Spinal cord (tissue), 10 donors: ENCODE data around the gene R3HDML. TPM values are rescaled to one million over a fixed set of nuclear protein-coding genes. Genes with fewer than 3 reads are reported as not detected.
A peak's percentile ranks its signal among the peaks of the same experiment; 100 is the strongest.
"Not testable (repeated sequence)": the region's sequence is repeated elsewhere in the genome, so short reads cannot be mapped to it uniquely, and the experiment has no call there.

ENCODE experiments used
- DNase-seq, 6 donors: peaks; one replicate each; pipeline versions ENCODE4 v3.0.0 to v3.0.0-alpha.2; 2013 to 2015; ENCODE audit warnings: low spot score in 6 of 6, low read depth in 4 of 6
- H3K27ac ChIP-seq: one replicate; pipeline ENCODE4 v1.5.1; 2013; ENCODE audit warnings: low read depth, low read length, control low read depth
- H3K27me3 ChIP-seq: one replicate; pipeline ENCODE4 v1.6.1; 2013; ENCODE audit warnings: low read length; ENCODE audit not compliant: control insufficient read depth, insufficient read depth
- H3K36me3 ChIP-seq: one replicate; pipeline ENCODE4 v1.6.1; 2013; ENCODE audit warnings: low read length; ENCODE audit not compliant: control insufficient read depth, insufficient read depth
- H3K4me1 ChIP-seq: one replicate; pipeline ENCODE4 v1.6.1; 2013; ENCODE audit warnings: low read length; ENCODE audit not compliant: control insufficient read depth, insufficient read depth
- H3K4me3 ChIP-seq: one replicate; pipeline ENCODE4 v1.5.1; 2013; ENCODE audit warnings: low read depth, low read length, control low read depth
- H3K9me3 ChIP-seq: one replicate; pipeline ENCODE4 v1.6.1; 2013; ENCODE audit warnings: low read length; ENCODE audit not compliant: control insufficient read depth, insufficient read depth
- WGBS: methylation state at CpG from one replicate; pipeline ENCODE4 v1.1.5; 2013; ENCODE audit warnings: missing lambda C conversion rate; ENCODE audit not compliant: insufficient coverage; 5-methylcytosine and 5-hydroxymethylcytosine counted together
- polyA plus RNA-seq, 2 donors: library from polyadenylated mRNA; unstranded; fragments of 120-200 nt; gene quantifications; one replicate each; pipeline ENCODE4 v1.2.1, GENCODE V29; 2013; ENCODE audit not compliant: insufficient read length in 2 of 2
- total RNA-seq, 2 donors: library from RNA; depleted of rRNA in 1 of 2; stranded (reverse); fragments of 120-200 nt in 1 of 2; fragments of >200 nt in 1 of 2; gene quantifications; one replicate each; pipeline versions ENCODE4 v1.2.3 to v1.2.4, GENCODE V29; 2013 to 2014
- donor health status: healthy.

R3HDML gene
- total and polyA plus RNA-seq, 4 donors = 0.11 to 0.12 TPM; not detected in 2

GRCh38 chr20:44327748-44328147, 9.1 kb upstream of the R3HDML start:
- not testable (repeated sequence) for H3K27ac ChIP-seq, H3K9me3 ChIP-seq, DNase-seq, H3K36me3 ChIP-seq, H3K4me3 ChIP-seq
- peaks cover 13% of the 10 kb centered on the region for H3K27me3 ChIP-seq
- whole genome bisulfite sequencing = 91% methylated on average over 7 of the region's 7 CpGs
- H3K4me1 ChIP-seq = peaks cover 13% of the 10 kb centered on the region

- H3K27ac ChIP-seq = no peak overlapping the region
- peaks cover 13% of the 10 kb centered on the region for H3K4me1 ChIP-seq
- no peak overlapping the region for H3K4me3 ChIP-seq
- no peak for DNase-seq
- WGBS = 90% methylated on average over 2 of the region's 4 CpGs
- H3K9me3 ChIP-seq = no peaks in the 10 kb centered on the region
- peaks cover 13% of the 10 kb centered on the region for H3K27me3 ChIP-seq
- no peaks in the 10 kb centered on the region for H3K36me3 ChIP-seq
These were observed 8.4 kb upstream of the R3HDML start for GRCh38 chr20:44328428-44328827.

- WGBS = 80% methylated on average over 1 of the region's 2 CpGs
- Histone ChIP-seq H3K9me3 (no peaks in the 10 kb centered on the region), H3K27me3 (peaks cover 14% of the 10 kb centered on the region), H3K4me3 (no peak overlapping the region), H3K36me3 (no peaks in the 10 kb centered on the region), H3K27ac (no peak overlapping the region), H3K4me1 (peaks cover 7% of the 10 kb centered on the region)
- no peak for DNase-seq
These were observed 5.6 kb upstream of the R3HDML start for GRCh38 chr20:44331201-44331600.

GRCh38 chr20:44334306-44334705, 2.5 kb upstream of the R3HDML start:
- peaks cover 8% of the 10 kb centered on the region for H3K27me3 ChIP-seq
- no peaks in the 10 kb centered on the region for H3K4me1 ChIP-seq
- no peaks in the 10 kb centered on the region for H3K9me3 ChIP-seq
- H3K4me3 ChIP-seq = no peak overlapping the region
- no peaks in the 10 kb centered on the region for H3K36me3 ChIP-seq
- DNase-seq = peak in 1 of 6 donors; percentile 25
- 43% methylated on average over 7 of the region's 8 CpGs for WGBS
- H3K27ac ChIP-seq = no peak overlapping the region

GRCh38 chr20:44334709-44335108, 2.1 kb upstream of the R3HDML start:
- H3K4me3 ChIP-seq = no peak overlapping the region
- DNase-seq = no peak
- no peak overlapping the region for H3K27ac ChIP-seq
- WGBS = 85% methylated on average over 3 of the region's 4 CpGs
- H3K36me3 ChIP-seq = no peaks in the 10 kb centered on the region
- H3K9me3 ChIP-seq = no peaks in the 10 kb centered on the region
- peaks cover 8% of the 10 kb centered on the region for H3K27me3 ChIP-seq
- H3K4me1 ChIP-seq = no peaks in the 10 kb centered on the region

- Histone ChIP-seq H3K4me1 (no peaks in the 10 kb centered on the region), H3K4me3 (no peak overlapping the region)
These were observed 1.2 kb upstream of the R3HDML start for GRCh38 chr20:44335675-44336074.

GRCh38 chr20:44336086-44336485, 757 bp upstream of the R3HDML start:
- H3K36me3 ChIP-seq = no peaks in the 10 kb centered on the region
- no peaks in the 10 kb centered on the region for H3K4me1 ChIP-seq
- no peak overlapping the region for H3K27ac ChIP-seq
- DNase-seq = no peak
- H3K4me3 ChIP-seq = no peak overlapping the region
- 25% methylated on average over 15 of the region's 15 CpGs for WGBS
- H3K9me3 ChIP-seq = no peaks in the 10 kb centered on the region
- peaks cover 8% of the 10 kb centered on the region for H3K27me3 ChIP-seq

More at GRCh38 chr20:44335675-44336074, 1.2 kb upstream of the R3HDML start:
- Histone ChIP-seq H3K27me3 (peaks cover 8% of the 10 kb centered on the region), H3K36me3 (no peaks in the 10 kb centered on the region), H3K9me3 (no peaks in the 10 kb centered on the region), H3K27ac (no peak overlapping the region)
- WGBS = 100% methylated on average over 1 of the region's 2 CpGs
- DNase-seq = no peak

- no peaks in the 10 kb centered on the region for H3K27me3 ChIP-seq
- H3K4me1 ChIP-seq = peaks cover 6% of the 10 kb centered on the region
- no peaks in the 10 kb centered on the region for H3K9me3 ChIP-seq
- no peak overlapping the region for H3K4me3 ChIP-seq
- peak overlapping the region; percentile 47 for H3K27ac ChIP-seq
- WGBS = 37% methylated on average over 3 of the region's 6 CpGs
- DNase-seq = peak in 2 of 6 donors; percentile 1 to 22
- H3K36me3 ChIP-seq = no peaks in the 10 kb centered on the region
These were observed 5.4 kb downstream of the R3HDML start for GRCh38 chr20:44342248-44342647.

- no peak overlapping the region for H3K4me3 ChIP-seq
- peaks cover 6% of the 10 kb centered on the region for H3K4me1 ChIP-seq
- H3K9me3 ChIP-seq = no peaks in the 10 kb centered on the region
- no peak overlapping the region for H3K27ac ChIP-seq
- H3K27me3 ChIP-seq = no peaks in the 10 kb centered on the region
- no peaks in the 10 kb centered on the region for H3K36me3 ChIP-seq
- 92% methylated on average over 9 of the region's 12 CpGs for WGBS
- no peak for DNase-seq
These were observed 6.4 kb downstream of the R3HDML start for GRCh38 chr20:44343162-44343675.

- H3K27me3 ChIP-seq = no peaks in the 10 kb centered on the region
- no CpG with 5 or more reads among the region's 4 CpGs for WGBS
These were observed 7.9 kb downstream of the R3HDML start for GRCh38 chr20:44344723-44345122.

More at GRCh38 chr20:44344723-44345122, 7.9 kb downstream of the R3HDML start:
- no peaks in the 10 kb centered on the region for H3K9me3 ChIP-seq
- H3K36me3 ChIP-seq = no peaks in the 10 kb centered on the region
- H3K27ac ChIP-seq = no peak overlapping the region
- H3K4me1 ChIP-seq = peaks cover 6% of the 10 kb centered on the region
- DNase-seq = no peak
- H3K4me3 ChIP-seq = no peak overlapping the region
